K562 (cell line): ENCODE results near the gene JMJD1C. TPM values are rescaled to one million over a fixed set of nuclear protein-coding genes. Genes with fewer than 3 reads are reported as not detected.

Experiments used
- ARHGAP35 ChIP-seq: fragments of 450-650 bp; IDR thresholded peaks from 2 replicates; pipeline ENCODE4 v1.6.1; 2018; ENCODE audit not compliant: partially characterized antibody
- BACH1 ChIP-seq: fragments of 200-800 bp; sonication (Bioruptor generic); IDR thresholded peaks from 2 replicates; pipeline ENCODE4 v1.6.1; 2016; ENCODE audit warnings: missing genetic modification characterization, missing compliant biosample characterization
- CBFA2T2 ChIP-seq: fragments of 450-650 bp; conservative IDR thresholded peaks from 2 replicates; pipeline ENCODE4 v1.6.1; 2017; ENCODE audit warnings: mild to moderate bottlenecking
- CBX3 ChIP-seq, 2 experiments: IDR thresholded peaks; 1 replicate in 1 of 2; 2 replicates in 1 of 2; pipeline ENCODE4 v1.6.1; 2012; ENCODE audit warnings: inconsistent platforms in 2 of 2, low read length in 2 of 2, borderline replicate concordance in 1 of 2, control low read depth in 1 of 2
- HSF4 ChIP-seq: fragments of 250-450 bp; sonication (Bioruptor Pico); IDR thresholded peaks from 2 replicates; pipeline ENCODE4 v2.1.2; 2022; ENCODE audit warnings: mild to moderate bottlenecking, moderate library complexity, borderline replicate concordance
- JUN ChIP-seq, 2 experiments: sonication (generic) in 1 of 2; formaldehyde crosslinking in 1 of 2; IDR thresholded peaks; 2 replicates each; pipeline versions ENCODE4 v1.6.1 to v1.8.0; 2012 to 2022; ENCODE audit warnings: borderline replicate concordance in 2 of 2, mild to moderate bottlenecking in 2 of 2, improper control_type of control experiment in 1 of 2, low read depth in 1 of 2, low read length in 1 of 2, missing genetic modification reagents in 1 of 2
- KHSRP ChIP-seq: fragments of 450-650 bp; IDR thresholded peaks from 2 replicates; pipeline ENCODE4 v1.6.1; 2017
- NR3C1 ChIP-seq: sonication (generic); formaldehyde crosslinking; IDR thresholded peaks from 2 replicates; pipeline ENCODE4 v1.8.1; 2022; ENCODE audit warnings: missing genetic modification reagents
- POLR3G ChIP-seq: IDR thresholded peaks from 2 replicates; pipeline ENCODE4 v1.6.1; 2011; ENCODE audit not compliant: insufficient read length, insufficient replicate concordance; ENCODE audit errors: extremely low read depth
- RBM25 ChIP-seq: fragments of 200-400 bp; formaldehyde crosslinking; IDR thresholded peaks from 2 replicates; pipeline ENCODE4 v1.6.1; 2018; ENCODE audit warnings: low read length, low read depth, moderate library complexity; ENCODE audit not compliant: severe bottlenecking
- SRSF7 ChIP-seq: fragments of 200-400 bp; formaldehyde crosslinking; optimal IDR thresholded peaks from 2 replicates; pipeline ENCODE3; 2017; ENCODE audit warnings: mild to moderate bottlenecking, low read depth, low read length
- TFE3 ChIP-seq: fragments of 450-650 bp; formaldehyde crosslinking; IDR thresholded peaks from 2 replicates; pipeline ENCODE4 v1.4.0; 2020; ENCODE audit warnings: mild to moderate bottlenecking, mixed read lengths
- TSHZ1 ChIP-seq: fragments of 250-450 bp; sonication (Bioruptor Pico); IDR thresholded peaks from 2 replicates; pipeline ENCODE4 v1.4.0; 2020; ENCODE audit warnings: mild to moderate bottlenecking, moderate library complexity
- WHSC1 ChIP-seq: IDR thresholded peaks from one replicate; pipeline ENCODE4 v1.6.1; 2012; ENCODE audit warnings: low read length, control low read depth, inconsistent platforms
- ZBTB2 ChIP-seq: fragments of 450-650 bp; IDR thresholded peaks from 2 replicates; pipeline ENCODE4 v1.6.1; 2016; ENCODE audit warnings: antibody characterized with exemption
- ZFP36 ChIP-seq: fragments of 150-350 bp; IDR thresholded peaks from 2 replicates; pipeline ENCODE4 v1.6.1; 2018; ENCODE audit warnings: low read length, low read depth; ENCODE audit not compliant: partially characterized antibody
- ZNF311 ChIP-seq: fragments of 250-450 bp; sonication (Bioruptor Pico); IDR thresholded peaks from 2 replicates; pipeline ENCODE4 v1.4.0; 2020; ENCODE audit warnings: mild to moderate bottlenecking, moderate library complexity
- polyA plus RNA-seq, 8 experiments: library from polyadenylated mRNA; depleted of rRNA in 4 of 8; stranded (reverse) in 5 of 8; unstranded in 3 of 8; fragments of >200 nt; fragmentation: Nextera tagmentation in 2 of 8; fragmentation: Illumina TruSeq in 1 of 8; extraction: Ambion mirVana in 2 of 8; extraction: Trizol in 1 of 8; gene quantifications; 2 replicates each; pipeline versions ENCODE4 v1.2.1 to v1.2.3, GENCODE V29; 2011 to 2014; ENCODE audit warnings: inconsistent platforms in 1 of 8, missing spikeins in 1 of 8
- total RNA-seq, 7 experiments: library from RNA; depleted of rRNA in 6 of 7; stranded (reverse); fragments of >200 nt in 6 of 7; fragmentation: Illumina TruSeq in 2 of 7; extraction: Trizol in 2 of 7; gene quantifications; 2 replicates each; pipeline versions ENCODE4 v1.2.1 to v1.2.3, GENCODE V29; 2011 to 2021; ENCODE audit warnings: low replicate concordance in 1 of 7
- TF ChIP-seq, protein P1 (sequence below), 2 experiments: fragments of 450-650 bp in 1 of 2; sonication (generic) in 1 of 2; formaldehyde crosslinking in 1 of 2; IDR thresholded peaks in 1 of 2; conservative IDR thresholded peaks in 1 of 2; 2 replicates each; pipeline versions ENCODE4 v1.6.1 to v1.8.1; 2016 to 2023; ENCODE audit warnings: mild to moderate bottlenecking in 2 of 2, moderate library complexity in 2 of 2, inconsistent platforms in 1 of 2, missing genetic modification reagents in 1 of 2
- TF ChIP-seq, protein P2 (sequence below), 2 experiments: fragments of 200-800 bp in 1 of 2; sonication (Bioruptor generic) in 1 of 2; sonication (generic) in 1 of 2; formaldehyde crosslinking in 1 of 2; IDR thresholded peaks in 1 of 2; conservative IDR thresholded peaks in 1 of 2; 2 replicates each; pipeline versions ENCODE4 v1.5.0 to v1.6.1; 2016 to 2020; ENCODE audit warnings: missing compliant biosample characterization in 1 of 2, missing genetic modification characterization in 1 of 2, missing genetic modification reagents in 1 of 2

Gene JMJD1C
- total and polyA plus RNA-seq, 9 of the 15 experiments (the other 6 are each of a cell fraction or from before 2014, with no cell fraction given) = 25.3 to 68.0 (median 47.2) TPM

- TF ChIP-seq BACH1 (tag) (no peak), CBX3 (IDR thresholded peaks at IDR 0.05; ENCODE audit: borderline replicate concordance in 1 of 2, low read length in 2 of 2) (no peak), RBM25 (no peak), POLR3G (no peak), KHSRP (no peak), WHSC1 (no peak), ZFP36 (no peak), JUN (IDR thresholded peaks at IDR 0.05; ENCODE audit: borderline replicate concordance, low read depth, low read length) (no peak), JUN (CRISPR knock-in tag; IDR thresholded peaks at IDR 0.05; ENCODE audit: borderline replicate concordance) (no peak), TSHZ1 (CRISPR knock-in tag) (no peak), NR3C1 (no peak), CBFA2T2 (no peak), ZNF311 (CRISPR knock-in tag) (no peak), ARHGAP35 (no peak), TFE3 (CRISPR knock-in tag) (no peak), HSF4 (CRISPR knock-in tag) (no peak), SRSF7 (no peak), ZBTB2 (no peak)
- TF ChIP-seq, protein P1, sequence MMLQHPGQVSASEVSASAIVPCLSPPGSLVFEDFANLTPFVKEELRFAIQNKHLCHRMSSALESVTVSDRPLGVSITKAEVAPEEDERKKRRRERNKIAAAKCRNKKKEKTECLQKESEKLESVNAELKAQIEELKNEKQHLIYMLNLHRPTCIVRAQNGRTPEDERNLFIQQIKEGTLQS (IDR thresholded peaks at IDR 0.05) = no peak
- TF ChIP-seq, protein P1 (CRISPR knock-in tag; conservative IDR thresholded peaks at IDR 0.05) = no peak
- TF ChIP-seq, protein P2, sequence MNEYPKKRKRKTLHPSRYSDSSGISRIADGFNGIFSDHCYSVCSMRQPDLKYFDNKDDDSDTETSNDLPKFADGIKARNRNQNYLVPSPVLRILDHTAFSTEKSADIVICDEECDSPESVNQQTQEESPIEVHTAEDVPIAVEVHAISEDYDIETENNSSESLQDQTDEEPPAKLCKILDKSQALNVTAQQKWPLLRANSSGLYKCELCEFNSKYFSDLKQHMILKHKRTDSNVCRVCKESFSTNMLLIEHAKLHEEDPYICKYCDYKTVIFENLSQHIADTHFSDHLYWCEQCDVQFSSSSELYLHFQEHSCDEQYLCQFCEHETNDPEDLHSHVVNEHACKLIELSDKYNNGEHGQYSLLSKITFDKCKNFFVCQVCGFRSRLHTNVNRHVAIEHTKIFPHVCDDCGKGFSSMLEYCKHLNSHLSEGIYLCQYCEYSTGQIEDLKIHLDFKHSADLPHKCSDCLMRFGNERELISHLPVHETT (CRISPR knock-in tag; conservative IDR thresholded peaks at IDR 0.05 in 1 of 2, IDR thresholded peaks at IDR 0.05 in 1 of 2) = no peak
Measured at GRCh38 chr10:63265222-63265617, 200.6 kb downstream of the JMJD1C start (continued).
